NCI-H524 (cell line): ENCODE data around the gene MYO1D.
"Not testable (repeated sequence)": the region's sequence is repeated elsewhere in the genome, so short reads cannot be mapped to it uniquely, and the experiment has no call there.

Source experiments
- DNase-seq, 2 experiments: peaks; one replicate each; lab custom pipeline; 2025; lab: John Stamatoyannopoulos, UW

MYO1D gene

GRCh38 chr17:32528825-32529224, 348.1 kb downstream of the MYO1D start:
- DNase-seq = no peak

- no peak for DNase-seq
Observed at GRCh38 chr17:32527146-32527545, 349.8 kb downstream of the MYO1D start.

- peak; percentile 48 to 70 for DNase-seq
Observed at GRCh38 chr17:32525122-32525521, 351.8 kb downstream of the MYO1D start.

GRCh38 chr17:32524553-32524880, 352.4 kb downstream of the MYO1D start:
- DNase-seq = not testable (repeated sequence)

DNA sequence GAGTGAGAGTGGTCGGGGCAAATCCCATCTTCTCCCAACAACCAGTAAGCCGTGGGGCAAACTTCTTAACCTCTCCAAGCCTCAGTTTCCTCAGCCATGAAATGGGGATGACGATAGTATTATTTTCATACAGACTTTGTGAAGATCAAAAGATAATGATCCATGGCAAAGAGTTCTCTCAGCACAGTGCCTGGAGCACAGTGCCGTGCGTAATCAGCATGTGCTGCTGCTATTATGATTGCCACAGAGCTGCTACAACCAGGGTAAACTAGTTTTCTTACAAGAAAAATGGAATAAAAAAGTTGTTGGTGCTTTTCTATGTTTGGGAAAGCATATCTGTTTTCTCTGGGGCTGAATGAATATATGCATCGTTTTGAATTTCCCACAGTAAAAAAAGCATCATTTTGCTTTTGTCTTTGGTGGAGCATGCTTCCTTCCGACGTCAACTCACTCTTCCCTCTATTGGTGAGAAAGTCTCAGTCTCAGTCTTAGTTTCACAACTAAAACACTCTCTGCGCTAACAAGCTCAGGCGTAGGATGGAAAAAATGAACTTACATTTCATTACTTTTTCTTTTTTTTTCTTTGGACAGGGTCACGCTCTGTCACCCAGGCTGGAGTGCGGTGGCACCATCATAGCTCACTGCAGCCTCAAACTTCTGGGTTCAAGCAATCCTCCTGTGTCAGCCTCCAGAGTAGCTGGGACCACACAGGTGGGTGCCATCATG, 352.9 kb downstream of the MYO1D start:
- DNase-seq = no peak

DNA sequence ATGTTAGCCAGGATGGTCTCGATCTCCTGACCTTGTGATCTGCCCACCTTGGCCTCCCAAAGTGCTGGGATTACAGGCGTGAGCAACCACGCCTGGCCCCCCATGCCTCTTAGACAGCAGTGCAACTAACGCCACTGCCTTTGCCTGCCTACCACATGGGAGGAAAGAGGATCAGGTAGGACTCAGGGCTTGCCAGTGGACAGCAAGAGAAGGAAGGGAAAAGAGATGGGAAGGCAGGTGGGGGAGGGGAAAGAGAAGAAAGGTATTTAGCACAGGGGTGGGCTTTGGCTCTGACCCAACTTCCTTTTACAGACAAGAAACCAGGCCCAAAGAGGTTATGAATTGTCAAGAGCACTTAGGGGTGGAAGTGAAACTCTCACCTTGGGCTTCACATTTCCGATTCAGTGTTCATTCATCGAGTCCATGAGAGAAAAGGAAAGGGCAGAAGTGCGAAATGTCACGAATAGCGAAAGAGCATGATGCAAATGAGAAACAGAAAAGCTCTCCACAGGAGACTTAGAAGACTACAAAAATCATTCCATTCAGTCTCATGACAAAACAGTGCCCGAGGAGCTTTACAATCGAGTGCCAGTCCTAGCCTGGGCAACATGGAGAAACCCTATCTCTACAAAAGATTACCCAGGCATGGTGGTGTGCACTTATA, 353.8 kb downstream of the MYO1D start:
- no peak for DNase-seq

- peak; percentile 80 to 94 for DNase-seq
Observed at GRCh38 chr17:32520737-32521404, 356.1 kb downstream of the MYO1D start.

- peak in 1 of 2 experiments; percentile 25 for DNase-seq
Observed at GRCh38 chr17:32520104-32520701, 356.7 kb downstream of the MYO1D start.

DNA sequence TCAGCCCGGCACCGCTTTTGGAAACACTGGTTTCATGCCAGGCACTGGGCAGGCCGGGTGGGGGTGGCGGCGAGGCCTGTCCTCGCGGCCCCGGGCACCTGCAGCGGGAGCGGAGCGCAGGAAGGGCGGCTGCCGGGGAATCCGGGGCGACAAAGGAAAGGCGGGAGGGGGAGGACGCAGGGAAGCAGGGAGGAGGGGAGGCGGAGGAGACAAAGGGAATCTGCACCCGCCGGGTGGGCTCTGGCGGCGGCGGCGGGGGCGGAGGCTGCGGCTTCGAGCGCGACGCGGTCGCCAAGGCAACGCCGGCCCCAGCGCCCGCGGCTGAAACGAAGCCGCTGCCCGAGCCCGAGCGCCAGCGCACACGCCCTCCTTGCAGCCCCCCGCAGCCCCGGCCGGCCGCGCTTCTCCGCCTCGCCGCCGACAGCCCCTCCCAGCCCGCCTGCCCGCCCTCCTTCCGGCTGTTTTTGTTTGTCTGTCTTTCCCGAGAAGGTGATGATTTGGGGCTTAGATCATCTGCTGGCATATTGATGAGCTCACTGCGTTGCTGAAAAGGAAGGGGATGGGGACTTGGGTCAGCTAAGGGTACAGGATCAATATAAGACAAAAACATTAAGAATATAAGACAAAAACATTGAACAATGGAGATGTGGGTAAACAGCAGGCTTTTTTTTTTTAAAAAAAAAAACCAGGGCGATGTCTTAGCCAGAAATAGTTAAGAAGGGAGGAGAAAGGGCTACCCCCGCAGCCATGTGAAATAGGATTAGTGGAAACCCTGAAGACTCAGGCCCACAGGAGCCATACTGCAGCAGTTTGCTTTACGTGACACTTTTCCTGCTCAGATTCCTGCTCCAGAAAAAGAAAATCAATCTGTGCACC, 357.5 kb downstream of the MYO1D start:
- peak; percentile 68 to 75 for DNase-seq

- DNase-seq = no peak
Observed at GRCh38 chr17:32518646-32519227, 358.2 kb downstream of the MYO1D start.

GRCh38 chr17:32517982-32518381, 358.9 kb downstream of the MYO1D start:
- no peak for DNase-seq

DNA sequence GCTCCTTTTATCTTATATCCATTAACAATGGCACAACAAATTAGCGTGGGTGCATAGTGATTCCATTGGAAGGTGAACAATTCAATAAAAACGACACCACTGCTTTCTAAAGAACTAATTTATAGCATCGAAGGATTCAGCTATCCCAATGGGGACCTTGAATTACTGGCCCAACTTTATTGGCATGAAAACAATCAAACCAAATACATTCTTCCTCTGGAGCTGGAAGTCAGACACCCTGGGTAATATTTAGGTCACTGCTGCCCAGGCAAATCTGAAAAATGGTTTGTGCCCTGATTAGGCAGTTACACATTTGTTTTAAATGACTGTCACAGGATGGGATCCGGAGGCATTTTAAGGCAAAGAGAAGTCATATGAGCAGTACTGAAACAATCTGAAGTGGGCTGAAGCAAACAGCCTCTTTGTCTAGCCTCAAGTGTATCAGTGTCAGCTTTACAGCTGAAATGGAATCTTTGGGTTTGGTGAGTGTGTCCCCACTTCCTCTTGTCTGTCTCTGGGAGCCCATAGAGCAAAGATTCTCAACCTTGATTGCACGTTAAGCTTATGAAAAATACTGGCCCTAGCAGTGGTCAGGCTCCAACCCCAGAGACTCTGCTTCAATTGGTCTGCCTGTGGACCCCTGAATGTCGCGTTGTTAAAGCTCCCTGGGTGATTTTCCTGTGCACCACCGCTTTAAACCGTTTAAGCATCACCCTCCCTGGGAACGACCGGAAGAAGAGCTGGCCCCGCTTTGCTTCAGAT, 359.8 kb downstream of the MYO1D start:
- no peak for DNase-seq

DNA sequence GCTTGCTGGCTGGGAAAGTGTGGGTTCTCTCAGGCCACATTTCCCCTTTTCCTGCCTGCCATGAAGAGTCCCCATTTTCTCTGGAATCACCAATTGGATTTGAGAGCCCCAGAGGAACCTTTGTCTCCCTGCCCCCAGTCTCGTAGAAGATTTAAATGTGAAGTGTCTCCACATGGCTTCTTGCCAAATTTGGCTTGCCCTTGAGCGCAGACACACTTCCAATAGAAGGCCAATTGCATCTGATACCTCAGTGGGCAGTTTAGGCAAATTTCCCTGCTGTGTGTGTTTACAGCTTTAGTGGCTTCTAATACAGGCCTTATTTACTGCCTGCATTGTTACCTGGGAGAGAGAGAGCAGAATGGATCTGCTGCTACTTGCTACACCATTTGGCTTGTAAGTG, 360.5 kb downstream of the MYO1D start:
- DNase-seq = peak; percentile 71 to 91

DNA sequence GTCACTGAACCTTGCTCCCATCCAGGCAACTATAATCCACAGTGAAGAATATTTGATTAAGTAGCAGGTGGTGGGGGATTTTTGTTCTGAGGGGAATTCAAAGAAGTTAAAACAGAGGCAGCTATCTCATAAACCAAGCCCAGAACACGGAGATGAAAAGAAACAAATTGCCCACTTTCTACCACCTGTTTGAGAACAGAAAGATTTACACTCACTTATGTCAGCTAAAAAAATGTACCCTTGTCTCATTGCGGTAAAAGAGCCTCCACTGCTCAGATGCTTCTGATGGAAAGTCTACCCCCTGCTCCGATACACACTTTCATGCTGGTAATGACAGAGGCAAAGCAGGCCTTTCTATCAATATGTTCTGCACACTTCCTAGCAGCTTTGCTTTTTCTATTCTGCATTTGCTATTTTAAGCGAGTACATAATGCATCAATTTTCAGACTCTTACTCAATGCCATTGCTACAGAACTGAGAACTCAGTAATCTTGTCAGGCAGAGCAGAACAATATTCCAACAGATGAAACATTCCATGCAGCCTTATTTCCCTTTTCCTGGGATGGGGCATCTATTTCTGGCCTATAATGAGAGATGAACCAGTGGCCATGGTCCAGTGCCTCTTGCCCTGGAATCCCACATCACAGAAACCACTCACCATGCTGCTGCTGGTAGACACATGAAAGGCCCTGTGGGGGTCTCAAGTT, 361.1 kb downstream of the MYO1D start:
- DNase-seq = peak in 1 of 2 experiments; percentile 55

GRCh38 chr17:32514606-32515005, 362.3 kb downstream of the MYO1D start:
- DNase-seq = no peak

DNA sequence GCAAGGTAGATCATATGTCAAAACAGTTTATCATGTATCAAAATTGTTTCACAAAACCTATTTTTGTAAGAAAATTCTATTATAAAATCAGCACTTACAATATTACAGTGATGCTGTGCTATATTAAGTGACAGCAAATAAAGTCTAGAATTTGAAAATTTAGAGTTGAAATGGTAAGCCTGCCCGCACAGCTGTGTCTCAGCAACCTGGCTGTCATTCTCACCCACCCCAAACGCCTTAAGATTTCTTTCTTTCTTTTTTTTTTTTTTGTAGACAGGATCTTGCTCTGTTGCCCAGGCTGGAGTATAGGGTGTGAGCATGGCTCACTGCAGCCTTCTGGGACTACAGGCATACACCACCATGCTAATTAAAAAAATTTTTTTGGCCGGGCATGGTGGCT, 363.3 kb downstream of the MYO1D start:
- DNase-seq = no peak

GRCh38 chr17:32512328-32512727, 364.6 kb downstream of the MYO1D start:
- DNase-seq = no peak

- DNase-seq = no peak
Observed at GRCh38 chr17:32510466-32510865, 366.5 kb downstream of the MYO1D start.

DNA sequence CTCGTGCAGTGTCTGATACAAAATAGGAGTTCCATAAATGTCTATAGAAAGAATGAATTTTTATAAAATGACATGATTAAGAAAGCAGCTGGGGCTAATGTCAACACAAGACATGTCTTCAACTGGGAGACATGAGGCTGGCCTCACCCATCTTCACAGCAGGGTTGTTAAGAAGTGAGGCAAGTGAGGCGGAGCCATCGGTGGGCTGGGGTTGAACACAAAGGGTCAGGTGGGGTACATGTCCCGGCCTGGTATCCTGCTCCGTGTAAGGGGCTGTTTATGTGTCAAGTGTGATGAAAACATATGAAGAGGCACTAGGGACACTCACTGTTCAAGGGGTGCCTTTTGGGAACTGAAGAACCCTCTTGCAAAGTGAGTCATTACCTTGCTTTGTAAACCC, 368.0 kb downstream of the MYO1D start:
- DNase-seq = no peak
